ENCODE data around the gene PRPF8. TPM values are rescaled to one million over a fixed set of nuclear protein-coding genes. Genes with fewer than 3 reads are reported as not detected.

The PRPF8 gene
- total and polyA plus RNA-seq, 10 of the 15 experiments (the other 5 are each of a cell fraction or from before 2014, with no cell fraction given): 77.2 to 337 (median 162) TPM

DNA sequence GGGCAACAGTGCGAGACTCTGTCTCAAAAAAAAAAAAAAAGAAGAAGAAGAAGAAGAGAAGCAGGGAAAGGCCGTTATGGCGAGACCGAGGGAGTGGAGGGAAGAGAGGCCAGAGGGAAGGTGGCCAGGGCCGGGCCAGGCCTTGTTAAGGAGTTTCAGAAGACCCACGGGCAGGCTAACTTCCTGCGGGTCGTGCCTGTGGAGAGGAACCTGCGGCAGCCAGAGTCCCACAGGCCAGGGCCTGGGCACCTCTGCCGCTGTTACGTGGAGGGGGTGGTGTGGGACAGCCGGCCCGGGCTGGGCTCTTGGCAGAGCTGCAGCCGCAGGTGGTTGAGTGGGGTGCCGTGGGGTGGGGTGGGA, 45.3 kb upstream of the PRPF8 start (continued):
- TF ChIP-seq, protein P1, sequence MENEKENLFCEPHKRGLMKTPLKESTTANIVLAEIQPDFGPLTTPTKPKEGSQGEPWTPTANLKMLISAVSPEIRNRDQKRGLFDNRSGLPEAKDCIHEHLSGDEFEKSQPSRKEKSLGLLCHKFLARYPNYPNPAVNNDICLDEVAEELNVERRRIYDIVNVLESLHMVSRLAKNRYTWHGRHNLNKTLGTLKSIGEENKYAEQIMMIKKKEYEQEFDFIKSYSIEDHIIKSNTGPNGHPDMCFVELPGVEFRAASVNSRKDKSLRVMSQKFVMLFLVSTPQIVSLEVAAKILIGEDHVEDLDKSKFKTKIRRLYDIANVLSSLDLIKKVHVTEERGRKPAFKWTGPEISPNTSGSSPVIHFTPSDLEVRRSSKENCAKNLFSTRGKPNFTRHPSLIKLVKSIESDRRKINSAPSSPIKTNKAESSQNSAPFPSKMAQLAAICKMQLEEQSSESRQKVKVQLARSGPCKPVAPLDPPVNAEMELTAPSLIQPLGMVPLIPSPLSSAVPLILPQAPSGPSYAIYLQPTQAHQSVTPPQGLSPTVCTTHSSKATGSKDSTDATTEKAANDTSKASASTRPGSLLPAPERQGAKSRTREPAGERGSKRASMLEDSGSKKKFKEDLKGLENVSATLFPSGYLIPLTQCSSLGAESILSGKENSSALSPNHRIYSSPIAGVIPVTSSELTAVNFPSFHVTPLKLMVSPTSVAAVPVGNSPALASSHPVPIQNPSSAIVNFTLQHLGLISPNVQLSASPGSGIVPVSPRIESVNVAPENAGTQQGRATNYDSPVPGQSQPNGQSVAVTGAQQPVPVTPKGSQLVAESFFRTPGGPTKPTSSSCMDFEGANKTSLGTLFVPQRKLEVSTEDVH (IDR thresholded peaks at IDR 0.05; ENCODE audit: low read depth, partially characterized antibody): no peak
- TF ChIP-seq, protein P2, sequence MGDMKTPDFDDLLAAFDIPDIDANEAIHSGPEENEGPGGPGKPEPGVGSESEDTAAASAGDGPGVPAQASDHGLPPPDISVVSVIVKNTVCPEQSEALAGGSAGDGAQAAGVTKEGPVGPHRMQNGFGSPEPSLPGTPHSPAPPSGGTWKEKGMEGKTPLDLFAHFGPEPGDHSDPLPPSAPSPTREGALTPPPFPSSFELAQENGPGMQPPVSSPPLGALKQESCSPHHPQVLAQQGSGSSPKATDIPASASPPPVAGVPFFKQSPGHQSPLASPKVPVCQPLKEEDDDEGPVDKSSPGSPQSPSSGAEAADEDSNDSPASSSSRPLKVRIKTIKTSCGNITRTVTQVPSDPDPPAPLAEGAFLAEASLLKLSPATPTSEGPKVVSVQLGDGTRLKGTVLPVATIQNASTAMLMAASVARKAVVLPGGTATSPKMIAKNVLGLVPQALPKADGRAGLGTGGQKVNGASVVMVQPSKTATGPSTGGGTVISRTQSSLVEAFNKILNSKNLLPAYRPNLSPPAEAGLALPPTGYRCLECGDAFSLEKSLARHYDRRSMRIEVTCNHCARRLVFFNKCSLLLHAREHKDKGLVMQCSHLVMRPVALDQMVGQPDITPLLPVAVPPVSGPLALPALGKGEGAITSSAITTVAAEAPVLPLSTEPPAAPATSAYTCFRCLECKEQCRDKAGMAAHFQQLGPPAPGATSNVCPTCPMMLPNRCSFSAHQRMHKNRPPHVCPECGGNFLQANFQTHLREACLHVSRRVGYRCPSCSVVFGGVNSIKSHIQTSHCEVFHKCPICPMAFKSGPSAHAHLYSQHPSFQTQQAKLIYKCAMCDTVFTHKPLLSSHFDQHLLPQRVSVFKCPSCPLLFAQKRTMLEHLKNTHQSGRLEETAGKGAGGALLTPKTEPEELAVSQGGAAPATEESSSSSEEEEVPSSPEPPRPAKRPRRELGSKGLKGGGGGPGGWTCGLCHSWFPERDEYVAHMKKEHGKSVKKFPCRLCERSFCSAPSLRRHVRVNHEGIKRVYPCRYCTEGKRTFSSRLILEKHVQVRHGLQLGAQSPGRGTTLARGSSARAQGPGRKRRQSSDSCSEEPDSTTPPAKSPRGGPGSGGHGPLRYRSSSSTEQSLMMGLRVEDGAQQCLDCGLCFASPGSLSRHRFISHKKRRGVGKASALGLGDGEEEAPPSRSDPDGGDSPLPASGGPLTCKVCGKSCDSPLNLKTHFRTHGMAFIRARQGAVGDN (IDR thresholded peaks at IDR 0.05): no peak
- TF ChIP-seq ASH2L (IDR thresholded peaks at IDR 0.05; ENCODE audit: borderline replicate concordance, low read depth): no peak
- TF ChIP-seq, protein P3, sequence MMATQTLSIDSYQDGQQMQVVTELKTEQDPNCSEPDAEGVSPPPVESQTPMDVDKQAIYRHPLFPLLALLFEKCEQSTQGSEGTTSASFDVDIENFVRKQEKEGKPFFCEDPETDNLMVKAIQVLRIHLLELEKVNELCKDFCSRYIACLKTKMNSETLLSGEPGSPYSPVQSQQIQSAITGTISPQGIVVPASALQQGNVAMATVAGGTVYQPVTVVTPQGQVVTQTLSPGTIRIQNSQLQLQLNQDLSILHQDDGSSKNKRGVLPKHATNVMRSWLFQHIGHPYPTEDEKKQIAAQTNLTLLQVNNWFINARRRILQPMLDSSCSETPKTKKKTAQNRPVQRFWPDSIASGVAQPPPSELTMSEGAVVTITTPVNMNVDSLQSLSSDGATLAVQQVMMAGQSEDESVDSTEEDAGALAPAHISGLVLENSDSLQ (IDR thresholded peaks at IDR 0.05): no peak
